Gastroesophageal sphincter (tissue), 3 donors: ENCODE data around the gene TMEM86A.

Source experiments
- EP300 ChIP-seq: sonication (generic); formaldehyde crosslinking; IDR thresholded peaks from one replicate; pipeline ENCODE4 v1.6.1; 2017; ENCODE audit warnings: antibody characterized with exemption, mild to moderate bottlenecking
- TF ChIP-seq, protein P1 (sequence below), 4 experiments: fragments of 200-600 bp in 2 of 4; fragments of 450-650 bp in 2 of 4; sonication (generic) in 1 of 4; IDR thresholded peaks; one replicate each; pipeline ENCODE4 v1.5.1; 2017 to 2019; ENCODE audit warnings: antibody characterized with exemption in 4 of 4, mild to moderate bottlenecking in 2 of 4, moderate library complexity in 2 of 4

DNA sequence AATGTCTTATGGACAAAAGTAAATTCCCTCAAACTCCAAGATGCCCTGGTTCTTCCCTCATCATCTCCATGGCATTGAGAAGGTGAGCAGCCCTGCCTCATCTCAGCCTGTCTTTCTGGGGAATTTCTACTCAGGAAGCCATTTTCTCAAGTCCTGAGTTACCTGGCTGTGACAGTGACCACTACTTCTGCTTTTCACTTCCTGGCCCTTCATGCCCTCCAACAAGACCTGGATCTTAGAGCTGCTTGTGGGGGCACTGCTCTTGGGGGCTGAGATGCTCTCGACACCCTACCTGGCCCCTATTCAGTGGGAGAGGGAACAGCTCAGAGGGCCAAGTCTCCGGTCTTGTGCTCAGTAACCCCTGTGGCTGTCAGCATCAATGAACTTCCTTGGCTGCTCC, 32.9 kb downstream of the TMEM86A start:
- TF ChIP-seq, protein P1, sequence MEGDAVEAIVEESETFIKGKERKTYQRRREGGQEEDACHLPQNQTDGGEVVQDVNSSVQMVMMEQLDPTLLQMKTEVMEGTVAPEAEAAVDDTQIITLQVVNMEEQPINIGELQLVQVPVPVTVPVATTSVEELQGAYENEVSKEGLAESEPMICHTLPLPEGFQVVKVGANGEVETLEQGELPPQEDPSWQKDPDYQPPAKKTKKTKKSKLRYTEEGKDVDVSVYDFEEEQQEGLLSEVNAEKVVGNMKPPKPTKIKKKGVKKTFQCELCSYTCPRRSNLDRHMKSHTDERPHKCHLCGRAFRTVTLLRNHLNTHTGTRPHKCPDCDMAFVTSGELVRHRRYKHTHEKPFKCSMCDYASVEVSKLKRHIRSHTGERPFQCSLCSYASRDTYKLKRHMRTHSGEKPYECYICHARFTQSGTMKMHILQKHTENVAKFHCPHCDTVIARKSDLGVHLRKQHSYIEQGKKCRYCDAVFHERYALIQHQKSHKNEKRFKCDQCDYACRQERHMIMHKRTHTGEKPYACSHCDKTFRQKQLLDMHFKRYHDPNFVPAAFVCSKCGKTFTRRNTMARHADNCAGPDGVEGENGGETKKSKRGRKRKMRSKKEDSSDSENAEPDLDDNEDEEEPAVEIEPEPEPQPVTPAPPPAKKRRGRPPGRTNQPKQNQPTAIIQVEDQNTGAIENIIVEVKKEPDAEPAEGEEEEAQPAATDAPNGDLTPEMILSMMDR (IDR thresholded peaks at IDR 0.05), result no peak
- no peak for TF ChIP-seq EP300
